ENCODE results near the gene EFNA4.

- TF ChIP-seq EZH2 (IDR thresholded peaks at IDR 0.05; ENCODE audit: insufficient read depth, poor library complexity, severe bottlenecking) (no peak), EZH2phosphoT487 (IDR thresholded peaks at IDR 0.05; ENCODE audit: insufficient read depth, low read depth) (no peak)
Measured at GRCh38 chr1:155086856-155087535, 23.5 kb downstream of the EFNA4 start.

Measured in GM23248 (cell line).